GM21576 (cell line): ENCODE data around the gene DEPDC1B.
"Not testable (repeated sequence)": the region's sequence is repeated elsewhere in the genome, so short reads cannot be mapped to it uniquely, and the experiment has no call there.

Experiments used
- ATAC-seq: cut with Tn5 transposase; IDR thresholded peaks from one replicate; pipeline ENCODE4 v1.9.1; 2021; ENCODE audit warnings: mild to moderate bottlenecking, moderate library complexity; ENCODE audit not compliant: unreplicated experiment

DEPDC1B gene

GRCh38 chr5:60587312-60587711 is 112.7 kb downstream of the DEPDC1B start:
- ATAC-seq = not testable (repeated sequence)

DNA sequence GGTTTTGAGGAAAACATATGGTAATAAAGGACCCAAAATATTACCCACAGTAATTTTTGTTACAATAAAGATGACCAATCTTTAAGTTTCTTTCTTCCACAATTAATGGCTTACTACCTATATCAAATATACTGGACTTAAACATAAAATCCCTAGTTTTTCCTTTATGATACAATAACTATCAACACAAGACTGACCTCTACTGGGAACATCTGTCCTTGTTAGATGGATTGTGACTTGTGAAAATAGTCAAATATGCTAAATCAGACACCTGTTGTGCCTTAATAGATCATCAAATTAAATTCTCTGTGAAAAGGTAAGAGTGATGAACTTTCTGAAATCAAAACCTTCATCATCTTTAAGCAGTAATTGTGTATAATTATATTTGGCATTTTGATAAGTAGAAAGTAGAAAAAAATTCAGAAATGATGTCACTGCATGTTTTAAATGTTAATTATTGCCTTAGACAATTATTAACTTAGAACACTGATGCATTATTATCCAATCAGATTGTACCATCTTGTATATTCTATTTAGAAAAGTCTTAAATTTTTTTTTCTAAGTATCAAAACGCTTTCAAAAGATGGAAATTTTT is 113.6 kb downstream of the DEPDC1B start:
- no peak for ATAC-seq

GRCh38 chr5:60585618-60586017 is 114.3 kb downstream of the DEPDC1B start:
- no peak for ATAC-seq

- no peak for ATAC-seq
Observed at GRCh38 chr5:60584304-60584703, 115.7 kb downstream of the DEPDC1B start.

- ATAC-seq = no peak
Observed at GRCh38 chr5:60583616-60584015, 116.3 kb downstream of the DEPDC1B start.

GRCh38 chr5:60578315-60578714 is 121.7 kb downstream of the DEPDC1B start:
- ATAC-seq = no peak

DNA sequence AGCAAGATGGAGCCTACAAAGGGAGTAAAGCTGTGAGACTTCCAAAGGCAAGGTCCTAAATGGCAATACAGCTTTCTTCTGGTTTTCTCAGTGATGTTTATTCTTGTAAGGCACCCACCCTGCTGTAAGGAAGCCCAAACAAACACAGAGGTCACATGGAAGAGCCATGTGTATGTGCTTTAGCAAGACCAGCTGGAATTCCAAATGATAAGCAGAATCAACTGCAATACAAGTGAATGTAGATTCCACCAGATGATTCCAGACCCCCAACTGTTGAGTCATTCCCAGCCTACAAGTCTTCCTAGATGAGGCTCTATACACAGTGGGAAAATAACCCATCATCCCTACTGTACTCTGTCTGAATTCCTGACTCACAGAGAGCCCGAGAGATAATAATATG is 122.8 kb downstream of the DEPDC1B start:
- no peak for ATAC-seq

DNA sequence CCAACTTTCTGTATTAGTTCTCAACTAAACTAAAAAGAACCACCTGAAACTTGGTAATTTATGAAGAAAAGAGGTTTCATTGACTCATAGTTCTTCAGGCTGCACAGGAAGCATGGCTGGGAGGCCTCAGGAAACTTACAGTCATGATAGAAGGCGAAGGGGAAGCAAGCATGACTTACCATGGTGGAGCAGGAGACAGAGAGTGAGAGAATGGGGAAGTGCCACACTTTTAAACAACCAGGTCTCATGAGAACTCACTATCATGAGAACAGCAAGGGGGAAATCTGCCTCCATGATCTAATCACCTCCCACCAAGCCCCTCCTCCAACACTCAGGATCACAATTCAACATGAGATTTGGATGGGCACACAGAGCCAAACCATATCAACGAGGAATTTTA is 123.5 kb downstream of the DEPDC1B start:
- no peak for ATAC-seq

GRCh38 chr5:60568646-60569045 is 131.3 kb downstream of the DEPDC1B start:
- ATAC-seq = no peak

- ATAC-seq = no peak
Observed at GRCh38 chr5:60563696-60564324, 136.2 kb downstream of the DEPDC1B start.

GRCh38 chr5:60553291-60553690 is 146.7 kb downstream of the DEPDC1B start:
- not testable (repeated sequence) for ATAC-seq

DNA sequence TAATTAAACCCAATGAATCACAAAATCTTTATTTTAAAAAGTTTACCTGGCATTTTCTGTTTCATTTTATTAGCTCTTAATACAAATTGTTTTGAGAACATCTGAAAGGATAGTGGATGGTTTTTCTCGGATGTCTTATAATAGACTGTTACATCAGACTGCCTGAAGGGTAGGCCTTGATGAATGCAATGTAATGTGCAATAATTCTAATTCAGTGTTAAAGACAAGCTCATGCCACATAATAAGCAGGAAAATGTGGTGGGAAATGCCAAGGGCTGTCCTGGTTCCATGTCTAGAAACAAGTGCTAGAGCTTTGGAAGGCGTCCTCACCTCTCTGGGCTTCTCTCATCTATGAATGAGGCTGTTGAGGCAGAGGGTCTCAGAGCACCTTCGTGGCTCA is 148.1 kb downstream of the DEPDC1B start:
- no peak for ATAC-seq

DNA sequence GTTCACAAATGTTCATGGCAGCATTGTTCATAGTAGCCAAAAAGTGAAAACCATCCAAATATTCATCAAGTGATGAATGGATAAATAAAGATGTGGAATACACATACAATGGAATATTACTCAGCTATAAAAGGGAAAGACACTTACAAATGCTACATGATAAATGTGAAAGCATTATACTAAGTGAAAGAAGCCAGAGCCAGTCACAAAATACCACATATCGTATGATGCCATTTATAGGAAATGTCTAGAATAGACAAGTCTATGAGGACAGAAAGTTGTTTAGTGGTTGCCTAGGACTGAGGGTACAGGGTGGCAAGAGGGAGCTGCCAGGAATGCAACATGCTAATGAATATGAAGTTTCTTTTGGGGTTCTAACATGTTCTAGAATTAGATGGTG is 148.7 kb downstream of the DEPDC1B start:
- no peak for ATAC-seq

DNA sequence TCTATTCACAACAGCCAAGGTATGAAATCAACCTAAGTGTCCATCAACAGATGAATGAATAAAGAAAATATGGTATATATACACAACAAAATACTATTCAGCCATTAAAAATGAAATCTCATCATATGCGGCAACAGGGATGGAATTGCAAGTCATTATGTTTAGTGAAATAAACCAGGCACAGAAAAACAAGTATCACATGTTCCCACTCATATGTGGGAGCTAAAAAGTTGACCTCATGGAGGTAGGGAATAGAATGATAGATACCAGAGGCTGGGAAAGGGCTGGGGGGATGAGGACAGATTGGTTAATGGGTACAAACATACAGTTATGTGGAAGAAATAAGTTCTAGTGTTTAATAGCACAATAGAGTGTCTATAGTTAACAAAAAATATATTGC is 149.7 kb downstream of the DEPDC1B start:
- no peak for ATAC-seq

- no peak for ATAC-seq
Observed at GRCh38 chr5:60549841-60550240, 150.1 kb downstream of the DEPDC1B start.
